Measurements from ENCODE around the gene ZNF524. TPM values are rescaled to one million over a fixed set of nuclear protein-coding genes. Genes with fewer than 3 reads are reported as not detected.

Gene ZNF524
- total and polyA plus RNA-seq, 2 experiments from 2014 or later, result 8.4 to 18.5 TPM

GRCh38 chr19:55614711-55615542 is 14.8 kb downstream of the ZNF524 start:
- H2AFZ ChIP-seq, result no peak overlapping the region
- peaks cover 19% of the 10 kb centered on the region for H3K79me2 ChIP-seq
- H3K4me2 ChIP-seq, result no peak overlapping the region
- H3K9me3 ChIP-seq (ENCODE audit: low read depth), result no peaks in the 10 kb centered on the region
- DNase-seq (ENCODE audit: low spot score), result no peak
- H3K4me1 ChIP-seq (ENCODE audit: insufficient read depth), result no peaks in the 10 kb centered on the region
- no peaks in the 10 kb centered on the region for H3K36me3 ChIP-seq (replicated peaks; ENCODE audit: insufficient read depth, low read depth)
- WGBS (ENCODE audit: low lambda C conversion rate, missing lambda C conversion rate), result 99% methylated on average over 47 of the region's 98 CpGs
- no peak overlapping the region for H3K4me3 ChIP-seq
- TF ChIP-seq, protein P1, sequence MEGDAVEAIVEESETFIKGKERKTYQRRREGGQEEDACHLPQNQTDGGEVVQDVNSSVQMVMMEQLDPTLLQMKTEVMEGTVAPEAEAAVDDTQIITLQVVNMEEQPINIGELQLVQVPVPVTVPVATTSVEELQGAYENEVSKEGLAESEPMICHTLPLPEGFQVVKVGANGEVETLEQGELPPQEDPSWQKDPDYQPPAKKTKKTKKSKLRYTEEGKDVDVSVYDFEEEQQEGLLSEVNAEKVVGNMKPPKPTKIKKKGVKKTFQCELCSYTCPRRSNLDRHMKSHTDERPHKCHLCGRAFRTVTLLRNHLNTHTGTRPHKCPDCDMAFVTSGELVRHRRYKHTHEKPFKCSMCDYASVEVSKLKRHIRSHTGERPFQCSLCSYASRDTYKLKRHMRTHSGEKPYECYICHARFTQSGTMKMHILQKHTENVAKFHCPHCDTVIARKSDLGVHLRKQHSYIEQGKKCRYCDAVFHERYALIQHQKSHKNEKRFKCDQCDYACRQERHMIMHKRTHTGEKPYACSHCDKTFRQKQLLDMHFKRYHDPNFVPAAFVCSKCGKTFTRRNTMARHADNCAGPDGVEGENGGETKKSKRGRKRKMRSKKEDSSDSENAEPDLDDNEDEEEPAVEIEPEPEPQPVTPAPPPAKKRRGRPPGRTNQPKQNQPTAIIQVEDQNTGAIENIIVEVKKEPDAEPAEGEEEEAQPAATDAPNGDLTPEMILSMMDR (IDR thresholded peaks at IDR 0.05; ENCODE audit: poor library complexity), result no peak
- TF ChIP-seq EZH2phosphoT487 (IDR thresholded peaks at IDR 0.05; ENCODE audit: low read depth, severe bottlenecking, unreplicated experiment), result no peak
- no peak for TF ChIP-seq EZH2 (IDR thresholded peaks at IDR 0.05; ENCODE audit: borderline replicate concordance)
- H3K27ac ChIP-seq, result no peak overlapping the region
- H4K20me1 ChIP-seq (ENCODE audit: insufficient read depth, poor library complexity, severe bottlenecking), result no peaks in the 10 kb centered on the region
- H3K9me2 ChIP-seq (replicated peaks; ENCODE audit: insufficient read depth), result no peaks in the 10 kb centered on the region
- no peaks in the 10 kb centered on the region for H3K27me3 ChIP-seq

GRCh38 chr19:55615543-55616394 is 15.7 kb downstream of the ZNF524 start:
- no peaks in the 10 kb centered on the region for H3K9me2 ChIP-seq (replicated peaks; ENCODE audit: insufficient read depth)
- H3K79me2 ChIP-seq, result peaks cover 11% of the 10 kb centered on the region
- no peak for DNase-seq (ENCODE audit: low spot score)
- no peaks in the 10 kb centered on the region for H3K36me3 ChIP-seq (replicated peaks; ENCODE audit: insufficient read depth, low read depth)
- H3K27ac ChIP-seq, result no peak overlapping the region
- no peak overlapping the region for H3K4me2 ChIP-seq
- no peaks in the 10 kb centered on the region for H4K20me1 ChIP-seq (ENCODE audit: insufficient read depth, poor library complexity, severe bottlenecking)
- no peaks in the 10 kb centered on the region for H3K4me1 ChIP-seq (ENCODE audit: insufficient read depth)
- no peaks in the 10 kb centered on the region for H3K9me3 ChIP-seq (ENCODE audit: low read depth)
- TF ChIP-seq, protein P1 (IDR thresholded peaks at IDR 0.05; ENCODE audit: poor library complexity), result no peak
- TF ChIP-seq EZH2 (IDR thresholded peaks at IDR 0.05; ENCODE audit: borderline replicate concordance) (no peak), EZH2phosphoT487 (IDR thresholded peaks at IDR 0.05; ENCODE audit: low read depth, severe bottlenecking, unreplicated experiment) (no peak)
- H3K4me3 ChIP-seq, result no peak overlapping the region
- 98% methylated on average over 57 of the region's 88 CpGs for WGBS (ENCODE audit: low lambda C conversion rate, missing lambda C conversion rate)
- H3K27me3 ChIP-seq, result no peaks in the 10 kb centered on the region
- no peak overlapping the region for H2AFZ ChIP-seq

GRCh38 chr19:55616395-55616875 is 16.3 kb downstream of the ZNF524 start:
- H3K4me2 ChIP-seq, result no peak overlapping the region
- H3K4me3 ChIP-seq, result no peak overlapping the region
- no peaks in the 10 kb centered on the region for H3K4me1 ChIP-seq (ENCODE audit: insufficient read depth)
- no peaks in the 10 kb centered on the region for H3K27me3 ChIP-seq
- DNase-seq (ENCODE audit: low spot score), result no peak
- no peak overlapping the region for H3K27ac ChIP-seq
- no peaks in the 10 kb centered on the region for H4K20me1 ChIP-seq (ENCODE audit: insufficient read depth, poor library complexity, severe bottlenecking)
- WGBS (ENCODE audit: low lambda C conversion rate, missing lambda C conversion rate), result 98% methylated on average over 35 of the region's 38 CpGs
- no peaks in the 10 kb centered on the region for H3K9me2 ChIP-seq (replicated peaks; ENCODE audit: insufficient read depth)
- H3K79me2 ChIP-seq, result peaks cover 4% of the 10 kb centered on the region
- H3K9me3 ChIP-seq (ENCODE audit: low read depth), result no peaks in the 10 kb centered on the region
- no peak overlapping the region for H2AFZ ChIP-seq
- no peak for TF ChIP-seq EZH2phosphoT487 (IDR thresholded peaks at IDR 0.05; ENCODE audit: low read depth, severe bottlenecking, unreplicated experiment)
- TF ChIP-seq EZH2 (IDR thresholded peaks at IDR 0.05; ENCODE audit: borderline replicate concordance), result no peak
- TF ChIP-seq, protein P1 (IDR thresholded peaks at IDR 0.05; ENCODE audit: poor library complexity), result no peak
- H3K36me3 ChIP-seq (replicated peaks; ENCODE audit: insufficient read depth, low read depth), result no peaks in the 10 kb centered on the region
